HG03354 (cell line): Measurements from ENCODE around the gene TOM1L2.

Experiments used
- ATAC-seq: cut with Tn5 transposase; IDR thresholded peaks from one replicate; pipeline ENCODE4 v1.9.1; 2021; ENCODE audit warnings: mild to moderate bottlenecking; ENCODE audit not compliant: unreplicated experiment, poor library complexity, severe bottlenecking

Gene TOM1L2

GRCh38 chr17:17886726-17887125 lies 85.5 kb downstream of the TOM1L2 start:
- no peak for ATAC-seq

- ATAC-seq: no peak
Measured at GRCh38 chr17:17886226-17886625, 86.0 kb downstream of the TOM1L2 start.

- no peak for ATAC-seq
Measured at GRCh38 chr17:17884391-17885357, 87.5 kb downstream of the TOM1L2 start.

- ATAC-seq: no peak
Measured at GRCh38 chr17:17883801-17884200, 88.4 kb downstream of the TOM1L2 start.

- ATAC-seq: no peak
Measured at GRCh38 chr17:17882082-17882581, 90.1 kb downstream of the TOM1L2 start.

- ATAC-seq: no peak
Measured at GRCh38 chr17:17880577-17881196, 91.5 kb downstream of the TOM1L2 start.

GRCh38 chr17:17877529-17878358 lies 94.5 kb downstream of the TOM1L2 start:
- no peak for ATAC-seq

GRCh38 chr17:17876959-17877528 lies 95.2 kb downstream of the TOM1L2 start:
- ATAC-seq: no peak

GRCh38 chr17:17874478-17874877 lies 97.7 kb downstream of the TOM1L2 start:
- ATAC-seq: no peak

GRCh38 chr17:17873450-17873991 lies 98.7 kb downstream of the TOM1L2 start:
- no peak for ATAC-seq

- no peak for ATAC-seq
Measured at GRCh38 chr17:17872547-17873345, 99.5 kb downstream of the TOM1L2 start.

- ATAC-seq: no peak
Measured at GRCh38 chr17:17871913-17872312, 100.3 kb downstream of the TOM1L2 start.

GRCh38 chr17:17870247-17870646 lies 102.0 kb downstream of the TOM1L2 start:
- no peak for ATAC-seq

GRCh38 chr17:17868641-17869522 lies 103.3 kb downstream of the TOM1L2 start:
- ATAC-seq: no peak

GRCh38 chr17:17866897-17867296 lies 105.3 kb downstream of the TOM1L2 start:
- no peak for ATAC-seq

- no peak for ATAC-seq
Measured at GRCh38 chr17:17866425-17866824, 105.8 kb downstream of the TOM1L2 start.

GRCh38 chr17:17865035-17865434 lies 107.2 kb downstream of the TOM1L2 start:
- ATAC-seq: no peak

- ATAC-seq: no peak
Measured at GRCh38 chr17:17860766-17861107, 111.5 kb downstream of the TOM1L2 start.
